ENCODE measurements around the gene GNG7.

GRCh38 chr19:2703077-2703437, 563 bp upstream of the GNG7 start:
- TF ChIP-seq EZH2phosphoT487 (IDR thresholded peaks at IDR 0.05; ENCODE audit: insufficient read depth, low read depth), result no peak
- TF ChIP-seq EZH2 (IDR thresholded peaks at IDR 0.05; ENCODE audit: insufficient read depth, poor library complexity, severe bottlenecking), result no peak
